C4-2B (cell line): Measurements from ENCODE around the gene RGS9.

Experiments used
- ZFX ChIP-seq: fragments of 450-650 bp; IDR thresholded peaks from 2 replicates; pipeline ENCODE4 v1.6.1; 2017
- TF ChIP-seq, protein P1 (sequence below): fragments of 450-650 bp; conservative IDR thresholded peaks from 2 replicates; pipeline ENCODE4 v1.5.1; 2017; ENCODE audit warnings: mild to moderate bottlenecking

DNA sequence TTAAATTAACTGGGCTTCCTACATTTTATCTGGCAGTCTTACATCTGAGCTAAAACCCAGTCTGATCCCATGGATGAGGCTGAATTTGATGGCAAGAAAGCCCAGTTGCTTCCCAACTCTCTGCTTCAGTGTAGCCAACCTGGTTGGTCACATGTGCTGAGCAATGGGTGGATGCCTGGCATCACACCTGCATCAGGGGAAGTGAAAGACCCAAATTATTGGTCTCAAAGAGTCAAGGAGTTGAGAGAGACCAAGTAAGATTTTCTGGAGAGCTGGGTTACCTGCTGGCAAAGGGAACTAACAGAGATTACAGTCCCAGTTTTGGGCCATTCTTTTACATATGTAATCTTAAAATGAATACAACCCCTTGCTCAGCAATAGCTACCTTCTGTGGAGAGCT is 38.8 kb downstream of the RGS9 start:
- TF ChIP-seq, protein P1, sequence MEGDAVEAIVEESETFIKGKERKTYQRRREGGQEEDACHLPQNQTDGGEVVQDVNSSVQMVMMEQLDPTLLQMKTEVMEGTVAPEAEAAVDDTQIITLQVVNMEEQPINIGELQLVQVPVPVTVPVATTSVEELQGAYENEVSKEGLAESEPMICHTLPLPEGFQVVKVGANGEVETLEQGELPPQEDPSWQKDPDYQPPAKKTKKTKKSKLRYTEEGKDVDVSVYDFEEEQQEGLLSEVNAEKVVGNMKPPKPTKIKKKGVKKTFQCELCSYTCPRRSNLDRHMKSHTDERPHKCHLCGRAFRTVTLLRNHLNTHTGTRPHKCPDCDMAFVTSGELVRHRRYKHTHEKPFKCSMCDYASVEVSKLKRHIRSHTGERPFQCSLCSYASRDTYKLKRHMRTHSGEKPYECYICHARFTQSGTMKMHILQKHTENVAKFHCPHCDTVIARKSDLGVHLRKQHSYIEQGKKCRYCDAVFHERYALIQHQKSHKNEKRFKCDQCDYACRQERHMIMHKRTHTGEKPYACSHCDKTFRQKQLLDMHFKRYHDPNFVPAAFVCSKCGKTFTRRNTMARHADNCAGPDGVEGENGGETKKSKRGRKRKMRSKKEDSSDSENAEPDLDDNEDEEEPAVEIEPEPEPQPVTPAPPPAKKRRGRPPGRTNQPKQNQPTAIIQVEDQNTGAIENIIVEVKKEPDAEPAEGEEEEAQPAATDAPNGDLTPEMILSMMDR = no peak
- TF ChIP-seq ZFX = no peak
